ENCODE data around the gene FAM187B. TPM values are rescaled to one million over a fixed set of nuclear protein-coding genes. Genes with fewer than 3 reads are reported as not detected.

Gene FAM187B
- total RNA-seq, 4 donors from 2014 or later: not detected

DNA sequence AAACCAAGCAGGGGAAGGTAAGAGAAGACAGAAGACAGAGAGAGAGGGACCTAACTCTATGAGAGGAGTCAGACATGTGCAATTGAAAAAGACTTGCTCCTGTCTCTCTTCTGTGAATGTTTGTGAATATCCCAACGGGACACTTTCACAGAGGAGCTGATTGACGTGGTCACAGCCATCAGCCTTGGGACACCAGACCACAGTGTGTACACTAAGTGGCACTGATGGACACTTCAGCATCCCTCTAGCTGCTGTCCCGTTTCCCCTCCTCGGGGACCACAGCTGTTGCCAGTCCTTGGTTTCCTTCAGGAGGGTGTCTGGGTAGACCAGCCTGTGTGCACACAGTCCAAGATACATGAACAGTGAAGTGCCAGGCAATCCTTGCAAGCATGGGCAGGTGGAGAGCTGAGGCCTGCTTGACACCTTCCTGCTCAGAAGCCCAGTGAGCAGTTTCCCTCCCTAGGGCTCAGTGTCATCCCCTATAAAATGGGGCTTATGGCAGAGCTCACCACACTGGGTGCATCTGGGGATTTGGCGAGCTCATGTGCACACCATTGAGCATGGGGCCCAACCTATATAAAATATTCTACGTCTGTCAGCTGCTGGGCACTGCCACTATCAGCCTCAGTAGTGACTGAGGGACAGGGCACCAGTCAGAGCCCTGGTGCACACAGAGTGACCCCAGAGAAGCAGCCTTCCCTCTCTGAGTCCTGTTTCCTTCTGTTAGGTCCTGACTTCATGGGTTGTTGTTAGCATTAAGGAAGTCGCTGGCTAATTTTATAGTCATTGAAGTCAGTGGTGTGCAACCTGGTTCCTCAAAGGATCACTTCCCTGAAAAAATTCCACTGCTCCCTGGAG is 36.0 kb upstream of the FAM187B start:
- H3K27ac ChIP-seq: no peak overlapping the region
- ATAC-seq (no peak), DNase-seq (no peak)
- no peaks in the 10 kb centered on the region for H3K27me3 ChIP-seq
- TF ChIP-seq, protein P1, sequence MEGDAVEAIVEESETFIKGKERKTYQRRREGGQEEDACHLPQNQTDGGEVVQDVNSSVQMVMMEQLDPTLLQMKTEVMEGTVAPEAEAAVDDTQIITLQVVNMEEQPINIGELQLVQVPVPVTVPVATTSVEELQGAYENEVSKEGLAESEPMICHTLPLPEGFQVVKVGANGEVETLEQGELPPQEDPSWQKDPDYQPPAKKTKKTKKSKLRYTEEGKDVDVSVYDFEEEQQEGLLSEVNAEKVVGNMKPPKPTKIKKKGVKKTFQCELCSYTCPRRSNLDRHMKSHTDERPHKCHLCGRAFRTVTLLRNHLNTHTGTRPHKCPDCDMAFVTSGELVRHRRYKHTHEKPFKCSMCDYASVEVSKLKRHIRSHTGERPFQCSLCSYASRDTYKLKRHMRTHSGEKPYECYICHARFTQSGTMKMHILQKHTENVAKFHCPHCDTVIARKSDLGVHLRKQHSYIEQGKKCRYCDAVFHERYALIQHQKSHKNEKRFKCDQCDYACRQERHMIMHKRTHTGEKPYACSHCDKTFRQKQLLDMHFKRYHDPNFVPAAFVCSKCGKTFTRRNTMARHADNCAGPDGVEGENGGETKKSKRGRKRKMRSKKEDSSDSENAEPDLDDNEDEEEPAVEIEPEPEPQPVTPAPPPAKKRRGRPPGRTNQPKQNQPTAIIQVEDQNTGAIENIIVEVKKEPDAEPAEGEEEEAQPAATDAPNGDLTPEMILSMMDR (IDR thresholded peaks at IDR 0.05 in 4 of 5, conservative IDR thresholded peaks at IDR 0.05 in 1 of 5): no peak
- TF ChIP-seq POLR2A (IDR thresholded peaks at IDR 0.05): no peak
- H3K9me3 ChIP-seq: no peaks in the 10 kb centered on the region
- in situ Hi-C loops (cut with MboI; ENCODE audit: low sequenced_read_pairs in 4 of 4): loop anchor here in 1 of 4 donors (10.0 to 25.0 kb wide), 2 partner anchors 110 to 277 kb away; partner anchors contain the start of gene FXYD5
- no peaks in the 10 kb centered on the region for H3K36me3 ChIP-seq
- no peak overlapping the region for H3K4me3 ChIP-seq
- peaks cover 11 to 31% of the 10 kb centered on the region in 2 donors for H3K4me1 ChIP-seq
- intact Hi-C loops (cut with DNase I; ENCODE audit: low total_unique reads): loop anchor here (5.0 kb wide), 5 partner anchors 197 to 673 kb away; partner anchors contain the start of genes COX6B1, HSPB6, LRFN3 and PROSER3

DNA sequence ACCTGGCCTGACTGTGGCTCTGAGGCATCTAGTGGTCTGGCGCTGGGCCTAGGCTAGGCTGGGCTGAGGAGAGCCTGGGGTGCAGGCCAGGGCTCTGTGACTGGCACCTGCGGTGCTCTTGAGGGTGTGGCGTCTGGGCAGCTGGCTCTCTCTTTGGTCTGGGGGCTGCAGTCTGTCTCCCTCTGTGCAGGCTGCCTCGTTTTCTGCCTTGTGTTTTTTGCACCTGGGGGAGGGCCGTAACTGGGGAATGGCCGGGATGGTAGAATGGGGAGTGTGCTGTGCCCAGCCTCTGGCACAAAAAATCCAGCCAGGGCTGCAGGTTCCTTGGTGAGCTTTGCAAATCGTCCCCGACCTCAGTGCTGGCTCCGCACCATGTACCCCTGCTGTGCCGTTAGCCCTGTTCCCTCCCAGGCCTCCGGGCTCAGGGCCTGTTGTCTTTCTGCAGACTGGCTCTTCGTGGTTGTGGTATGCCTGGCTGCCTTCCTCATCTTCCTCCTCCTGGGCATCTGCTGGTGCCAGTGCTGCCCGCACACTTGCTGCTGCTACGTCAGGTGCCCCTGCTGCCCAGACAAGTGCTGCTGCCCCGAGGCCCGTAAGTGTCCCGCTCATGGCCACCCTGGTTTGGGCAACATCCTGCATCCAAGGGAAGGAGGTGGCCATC is 33.7 kb upstream of the FAM187B start:
- DNase-seq: no peak
- H3K27me3 ChIP-seq: peaks cover 0 to 2% (median 2%) of the 10 kb centered on the region in 3 donors

DNA sequence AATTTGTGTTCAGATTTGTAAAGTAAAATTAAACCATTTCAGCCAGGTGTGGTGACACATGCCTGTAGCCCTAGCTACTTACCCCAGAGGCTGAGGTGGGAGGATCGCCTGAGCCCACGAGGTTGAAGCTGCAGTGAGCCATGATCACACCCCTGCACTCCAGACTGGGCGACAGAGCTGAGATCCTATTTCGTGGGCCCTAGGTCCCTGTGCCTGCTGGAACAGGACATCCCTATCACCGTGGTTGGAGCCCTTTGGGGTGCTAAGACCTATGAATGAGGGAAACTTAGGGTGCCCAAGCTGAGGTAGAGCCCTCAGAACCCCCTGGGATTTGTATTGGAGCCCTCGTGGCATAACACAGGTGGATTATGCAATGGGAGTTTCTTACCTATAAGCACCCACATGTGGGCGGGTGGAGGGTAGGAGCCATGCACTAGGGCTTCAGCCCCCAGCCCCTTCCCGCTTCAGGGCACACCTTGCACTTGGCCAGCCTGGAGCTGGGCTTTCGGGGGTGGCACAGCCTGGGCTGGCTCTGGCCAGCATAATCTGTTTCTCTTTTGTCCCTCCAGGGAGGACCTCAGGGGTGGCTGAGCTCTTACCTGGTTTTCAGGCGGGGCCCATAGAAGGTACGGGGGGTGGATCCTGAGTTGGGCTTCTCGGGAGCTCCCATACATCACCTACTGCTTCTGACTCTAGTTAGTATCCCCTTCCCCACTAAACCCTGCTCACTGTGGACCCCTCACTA is 33.0 kb upstream of the FAM187B start:
- intact Hi-C loops (cut with DNase I; ENCODE audit: low total_unique reads) (no loop called here), in situ Hi-C loops (cut with MboI; ENCODE audit: low sequenced_read_pairs in 4 of 4) (loop anchor here in 1 of 4 donors (10.0 to 25.0 kb wide), 2 partner anchors 107 to 274 kb away; partner anchors contain the start of gene FXYD5)
- Histone ChIP-seq H3K36me3 (no peaks in the 10 kb centered on the region), H3K27me3 (peaks cover 0 to 4% (median 2%) of the 10 kb centered on the region in 3 donors), H3K27ac (no peak overlapping the region), H3K4me3 (no peak overlapping the region), H3K9me3 (no peaks in the 10 kb centered on the region), H3K4me1 (peaks cover 8 to 23% of the 10 kb centered on the region in 2 donors)
- TF ChIP-seq, protein P1 (IDR thresholded peaks at IDR 0.05 in 4 of 5, conservative IDR thresholded peaks at IDR 0.05 in 1 of 5): no peak
- no peak for TF ChIP-seq POLR2A (IDR thresholded peaks at IDR 0.05)
- DNase-seq (no peak), ATAC-seq (no peak)

More for the DNA sequence above, 33.7 kb upstream of the FAM187B start:
- Histone ChIP-seq H3K27ac (no peak overlapping the region), H3K4me1 (peaks cover 11 to 30% of the 10 kb centered on the region in 2 donors), H3K9me3 (no peaks in the 10 kb centered on the region), H3K4me3 (no peak overlapping the region), H3K36me3 (no peaks in the 10 kb centered on the region)
- intact Hi-C loops (cut with DNase I; ENCODE audit: low total_unique reads) (no loop called here), in situ Hi-C loops (cut with MboI; ENCODE audit: low sequenced_read_pairs in 4 of 4) (loop anchor here in 1 of 4 donors (10.0 to 25.0 kb wide), 2 partner anchors 107 to 275 kb away; partner anchors contain the start of gene FXYD5)
- TF ChIP-seq, protein P1 (IDR thresholded peaks at IDR 0.05 in 4 of 5, conservative IDR thresholded peaks at IDR 0.05 in 1 of 5): no peak
- no peak for TF ChIP-seq POLR2A (IDR thresholded peaks at IDR 0.05)
- ATAC-seq: no peak

DNA sequence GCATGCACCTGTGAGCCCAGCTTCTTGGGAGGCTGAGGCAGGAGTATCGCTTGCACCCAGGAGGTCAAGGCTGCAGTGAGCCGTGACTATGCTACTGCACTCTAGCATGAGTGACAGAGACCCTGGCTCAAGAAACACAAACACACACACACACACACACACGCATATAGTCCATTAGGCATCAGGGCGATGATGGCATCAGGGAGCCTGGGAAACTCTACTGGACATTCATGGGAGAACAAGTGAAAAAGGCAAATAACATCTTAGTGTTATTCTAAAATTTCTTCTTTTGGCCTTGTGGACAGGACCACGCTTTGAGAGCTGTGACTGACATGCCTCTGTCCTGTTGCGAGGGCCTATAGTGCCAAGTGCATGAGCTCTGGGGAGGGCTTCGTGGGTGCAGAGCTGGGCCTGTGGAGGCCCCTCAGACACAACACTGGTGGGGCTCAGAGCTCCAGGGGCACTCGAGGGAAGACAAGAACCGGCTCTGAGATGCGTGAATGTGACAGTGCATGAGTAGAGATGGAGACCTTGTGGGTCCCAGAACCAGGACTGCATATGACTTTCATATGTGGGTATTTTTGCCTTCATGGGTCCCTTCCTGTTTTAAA is 32.3 kb upstream of the FAM187B start:
- Histone ChIP-seq H3K4me1 (peaks cover 7 to 17% of the 10 kb centered on the region in 2 donors), H3K27me3 (peaks cover 0 to 11% (median 2%) of the 10 kb centered on the region in 3 donors), H3K27ac (no peak overlapping the region), H3K9me3 (no peaks in the 10 kb centered on the region), H3K36me3 (no peaks in the 10 kb centered on the region), H3K4me3 (no peak overlapping the region)
- DNase-seq (no peak), ATAC-seq (no peak)
- intact Hi-C loops (cut with DNase I; ENCODE audit: low total_unique reads): no loop called here
- in situ Hi-C loops (cut with MboI; ENCODE audit: low sequenced_read_pairs in 4 of 4): loop anchor here in 1 of 4 donors (10.0 to 25.0 kb wide), 2 partner anchors 106 to 273 kb away; partner anchors contain the start of gene FXYD5
- TF ChIP-seq, protein P1 (IDR thresholded peaks at IDR 0.05 in 4 of 5, conservative IDR thresholded peaks at IDR 0.05 in 1 of 5): no peak
- no peak for TF ChIP-seq POLR2A (IDR thresholded peaks at IDR 0.05)
